Activated naive CD4-positive, alpha-beta T cell treated with anti-CD3 and anti-CD28 coated beads, Interleukin-2, amount 50 U/mL, for 16 hours (primary cell): ENCODE results near the gene MGMT.

Source experiments
- DNase-seq: peaks from one replicate; pipeline ENCODE4 v3.0.0-alpha.2; 2020

Gene MGMT

GRCh38 chr10:129744134-129745111 lies 277.4 kb downstream of the MGMT start:
- DNase-seq, result no peak

GRCh38 chr10:129745186-129745750 lies 278.2 kb downstream of the MGMT start:
- no peak for DNase-seq

GRCh38 chr10:129754211-129755050 lies 287.4 kb downstream of the MGMT start:
- DNase-seq, result no peak

- no peak for DNase-seq
Measured at GRCh38 chr10:129755158-129755591, 288.1 kb downstream of the MGMT start.

GRCh38 chr10:129755621-129756020 lies 288.6 kb downstream of the MGMT start:
- no peak for DNase-seq

GRCh38 chr10:129756912-129757901 lies 290.2 kb downstream of the MGMT start:
- DNase-seq, result no peak

GRCh38 chr10:129758207-129759021 lies 291.4 kb downstream of the MGMT start:
- DNase-seq, result no peak

- DNase-seq, result no peak
Measured at GRCh38 chr10:129759214-129760002, 292.4 kb downstream of the MGMT start.

GRCh38 chr10:129760003-129760315 lies 292.9 kb downstream of the MGMT start:
- DNase-seq, result no peak

GRCh38 chr10:129760416-129760815 lies 293.4 kb downstream of the MGMT start:
- no peak for DNase-seq

GRCh38 chr10:129761197-129761972 lies 294.3 kb downstream of the MGMT start:
- DNase-seq, result no peak

- no peak for DNase-seq
Measured at GRCh38 chr10:129761981-129762956, 295.2 kb downstream of the MGMT start.

- DNase-seq, result no peak
Measured at GRCh38 chr10:129764011-129764900, 297.2 kb downstream of the MGMT start.

GRCh38 chr10:129764901-129765663 lies 298.0 kb downstream of the MGMT start:
- DNase-seq, result no peak

GRCh38 chr10:129765664-129766550 lies 298.9 kb downstream of the MGMT start:
- no peak for DNase-seq
